Measurements from ENCODE around the gene TRIP6.
A peak's percentile ranks its signal among the peaks of the same experiment; 100 is the strongest.
"Not testable (repeated sequence)": the region's sequence is repeated elsewhere in the genome, so short reads cannot be mapped to it uniquely, and the experiment has no call there.

TRIP6 gene

GRCh38 chr7:100837099-100837836 lies 29.9 kb upstream of the TRIP6 start:
- peak; percentile 95 for DNase-seq

DNA sequence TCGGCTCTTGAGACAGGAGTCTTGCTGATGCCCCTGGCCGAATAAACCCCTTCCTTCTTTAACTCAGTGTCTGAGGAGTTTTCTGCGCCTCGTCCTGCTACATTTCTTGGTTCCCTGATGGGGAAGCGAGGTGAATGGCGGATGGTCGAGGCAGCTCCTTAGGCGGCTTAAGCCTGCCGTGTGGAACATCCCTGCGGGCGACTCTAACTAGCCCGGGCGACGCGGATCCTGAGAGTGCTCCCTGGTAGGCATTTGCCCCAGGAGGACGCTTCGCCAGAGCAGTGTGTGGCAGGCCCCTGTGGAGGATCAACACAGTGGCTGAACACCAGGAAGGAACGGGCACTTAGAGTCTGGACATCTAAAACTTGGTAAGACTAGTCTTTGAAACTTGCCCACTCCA lies 27.8 kb upstream of the TRIP6 start:
- DNase-seq: no peak

DNA sequence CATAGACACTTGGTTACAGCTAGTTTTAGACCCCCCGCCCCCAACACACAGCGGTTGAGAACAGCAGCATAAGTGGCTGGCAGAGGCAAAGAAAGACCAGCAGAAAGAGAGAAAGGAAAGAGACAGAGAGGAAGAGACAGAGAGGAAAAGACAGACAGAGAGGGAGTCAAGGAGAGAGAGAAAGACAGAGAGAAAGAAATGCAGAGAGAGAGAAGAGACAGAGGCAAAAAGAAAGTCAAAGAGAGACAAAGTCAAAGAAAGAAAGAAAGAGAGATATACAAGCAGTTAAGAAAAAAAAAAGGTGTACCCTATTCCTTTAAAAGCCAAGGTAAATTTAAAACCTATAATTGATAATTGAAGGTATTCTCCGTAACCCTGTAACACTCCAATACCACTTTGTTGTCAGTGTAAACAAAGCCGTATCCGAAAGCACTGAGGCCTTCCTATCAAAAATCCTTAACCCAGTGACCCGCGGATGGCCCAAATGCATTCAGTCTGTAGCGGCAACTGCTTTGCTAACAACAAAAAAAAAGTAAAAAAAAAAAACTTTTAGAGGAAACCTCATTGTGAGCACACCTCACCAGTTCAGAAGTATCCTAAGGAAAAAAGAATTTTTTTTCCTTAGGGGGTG lies 26.6 kb upstream of the TRIP6 start:
- no peak for DNase-seq

- no peak for DNase-seq
These were observed 19.8 kb upstream of the TRIP6 start for GRCh38 chr7:100847360-100847759.

DNA sequence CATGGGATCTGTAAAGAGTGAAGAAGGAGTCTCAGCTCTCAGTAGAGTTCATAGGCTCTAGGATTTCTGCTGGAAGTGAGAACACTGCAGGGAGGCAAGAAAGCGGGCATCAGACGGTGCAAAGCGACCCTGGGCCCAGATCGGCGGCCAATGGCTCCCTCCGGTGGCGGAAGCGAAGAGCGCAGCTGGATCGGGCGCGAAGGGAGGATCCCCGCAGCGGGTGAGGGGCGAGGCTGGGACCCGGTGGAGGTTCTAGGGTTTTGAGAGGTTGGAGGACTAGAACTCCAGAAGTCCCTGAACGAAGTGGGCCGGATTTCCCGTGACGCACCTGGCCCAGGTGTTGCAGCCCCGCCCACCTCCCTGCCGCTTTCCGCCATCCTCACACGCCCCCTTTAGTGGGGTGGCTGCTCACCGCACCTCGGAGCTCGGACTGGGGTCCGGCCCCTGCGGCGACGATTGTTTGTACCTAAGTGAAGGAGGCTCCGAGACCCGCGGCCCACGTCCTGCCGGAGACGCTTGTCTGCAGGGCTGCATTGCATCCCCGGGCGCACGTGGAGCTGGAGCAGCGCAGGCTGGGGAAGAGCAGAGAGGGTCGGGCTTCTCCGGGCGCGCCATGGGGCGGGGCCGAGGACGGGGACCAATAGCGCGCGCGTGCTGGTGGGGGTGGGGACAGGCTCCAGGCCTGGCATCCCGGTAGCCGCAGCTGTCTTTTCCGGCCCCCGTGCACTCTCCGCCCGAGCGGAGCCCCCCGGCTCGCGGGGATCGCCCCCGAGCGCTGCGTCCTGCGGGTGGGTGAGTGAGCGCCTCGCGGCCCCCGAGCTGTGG lies 14.9 kb upstream of the TRIP6 start, which contains the start of gene SLC12A9:
Gene SLC12A9, plus strand, starts transcription at position 666 of the 825 bp plus-strand sequence. CDS start 1,485 bp downstream, outside the sequence.
- peak; percentile 97 for DNase-seq

GRCh38 chr7:100854146-100854895 lies 12.9 kb upstream of the TRIP6 start:
- no peak for DNase-seq

- not testable (repeated sequence) for DNase-seq
These were observed 12.3 kb upstream of the TRIP6 start for GRCh38 chr7:100854899-100855298.

- no peak for DNase-seq
These were observed 11.7 kb upstream of the TRIP6 start for GRCh38 chr7:100855515-100855914.

- no peak for DNase-seq
These were observed 10.3 kb upstream of the TRIP6 start for GRCh38 chr7:100856871-100857282.

DNA sequence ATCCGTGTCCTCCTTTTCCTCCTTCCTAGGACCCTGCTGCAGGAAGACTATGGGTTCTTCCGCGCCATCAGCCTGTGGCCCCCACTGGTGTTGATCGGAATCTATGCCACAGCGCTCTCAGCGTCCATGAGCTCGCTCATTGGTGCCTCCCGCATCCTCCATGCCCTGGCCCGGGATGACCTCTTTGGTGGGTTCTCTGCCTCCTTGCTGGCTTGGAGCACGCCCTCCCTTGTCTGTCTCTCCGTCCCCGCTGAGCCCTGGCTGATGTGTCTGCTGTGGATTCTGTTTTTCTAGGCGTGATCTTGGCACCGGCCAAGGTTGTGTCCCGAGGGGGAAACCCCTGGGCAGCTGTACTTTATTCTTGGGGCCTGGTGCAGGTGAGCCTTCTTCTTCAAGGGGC lies 7.3 kb upstream of the TRIP6 start:
- DNase-seq: no peak

DNA sequence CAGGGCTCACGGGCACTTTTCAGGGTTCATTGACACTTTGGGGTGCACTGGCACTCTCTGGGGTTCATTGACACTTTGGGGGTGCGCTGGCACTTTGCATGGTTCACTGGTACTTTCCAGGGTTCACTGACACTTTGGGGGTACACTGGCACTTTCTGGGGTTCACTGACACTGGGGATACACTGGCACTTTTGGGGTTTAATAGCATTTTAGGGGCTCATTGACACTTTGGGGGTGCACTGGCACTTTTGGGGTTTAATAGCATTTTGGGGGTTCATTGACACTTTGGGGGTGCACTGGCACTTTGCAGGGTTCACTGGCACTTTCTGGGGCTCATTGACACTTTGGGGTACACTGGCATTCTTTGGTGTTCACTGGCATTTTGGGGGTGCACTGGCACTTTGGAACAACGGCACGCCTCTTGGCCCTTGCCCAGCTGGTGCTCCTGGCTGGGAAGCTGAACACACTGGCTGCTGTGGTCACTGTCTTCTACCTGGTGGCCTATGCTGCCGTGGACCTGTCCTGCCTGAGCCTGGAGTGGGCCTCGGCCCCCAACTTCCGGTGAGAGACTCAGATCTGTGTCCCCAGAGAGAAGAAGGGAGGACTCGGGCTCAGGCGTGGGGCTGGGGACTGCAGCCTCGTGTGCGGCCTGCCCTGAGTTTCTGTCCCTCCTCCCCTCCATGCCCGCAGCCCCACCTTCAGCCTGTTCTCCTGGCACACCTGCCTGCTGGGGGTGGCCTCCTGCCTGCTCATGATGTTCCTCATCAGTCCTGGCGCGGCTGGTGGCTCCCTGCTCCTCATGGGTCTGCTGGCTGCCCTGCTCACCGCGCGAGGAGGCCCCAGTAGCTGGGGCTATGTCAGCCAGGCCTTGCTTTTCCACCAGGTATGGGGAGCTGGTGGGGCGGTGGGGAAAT lies 6.2 kb upstream of the TRIP6 start:
- DNase-seq: no peak

- no peak for DNase-seq
These were observed 5.6 kb upstream of the TRIP6 start for GRCh38 chr7:100861616-100861985.

DNA sequence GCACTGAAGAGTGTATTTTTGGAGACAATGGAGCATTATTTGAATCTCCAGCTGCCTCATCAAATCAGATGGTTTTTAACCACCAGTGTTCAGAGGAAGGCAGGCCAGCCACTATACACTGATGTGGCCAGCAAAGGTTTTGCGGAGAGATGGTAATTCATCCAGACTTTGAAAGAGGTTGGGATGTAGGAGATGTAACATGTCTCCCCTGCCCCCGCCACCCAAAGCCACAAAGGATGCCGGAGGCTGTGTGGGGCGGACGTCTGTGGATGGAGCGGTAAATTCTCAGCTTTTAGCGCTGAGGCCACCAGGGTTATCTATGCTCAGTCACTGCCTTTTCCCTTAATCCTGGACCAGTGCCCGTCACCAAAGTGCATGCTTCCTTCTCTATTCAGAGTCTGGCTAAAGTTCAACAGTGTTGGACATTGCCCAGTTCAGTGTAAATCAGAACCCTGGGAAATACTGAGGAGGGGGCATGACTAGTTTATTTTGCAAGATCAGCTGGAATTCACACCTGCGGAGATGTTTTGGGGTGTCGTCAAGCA lies 3.7 kb upstream of the TRIP6 start:
- peak; percentile 78 for DNase-seq

GRCh38 chr7:100864263-100864845 lies 2.8 kb upstream of the TRIP6 start:
- no peak for DNase-seq

GRCh38 chr7:100865372-100865911 lies 1.7 kb upstream of the TRIP6 start:
- peak; percentile 62 for DNase-seq

DNA sequence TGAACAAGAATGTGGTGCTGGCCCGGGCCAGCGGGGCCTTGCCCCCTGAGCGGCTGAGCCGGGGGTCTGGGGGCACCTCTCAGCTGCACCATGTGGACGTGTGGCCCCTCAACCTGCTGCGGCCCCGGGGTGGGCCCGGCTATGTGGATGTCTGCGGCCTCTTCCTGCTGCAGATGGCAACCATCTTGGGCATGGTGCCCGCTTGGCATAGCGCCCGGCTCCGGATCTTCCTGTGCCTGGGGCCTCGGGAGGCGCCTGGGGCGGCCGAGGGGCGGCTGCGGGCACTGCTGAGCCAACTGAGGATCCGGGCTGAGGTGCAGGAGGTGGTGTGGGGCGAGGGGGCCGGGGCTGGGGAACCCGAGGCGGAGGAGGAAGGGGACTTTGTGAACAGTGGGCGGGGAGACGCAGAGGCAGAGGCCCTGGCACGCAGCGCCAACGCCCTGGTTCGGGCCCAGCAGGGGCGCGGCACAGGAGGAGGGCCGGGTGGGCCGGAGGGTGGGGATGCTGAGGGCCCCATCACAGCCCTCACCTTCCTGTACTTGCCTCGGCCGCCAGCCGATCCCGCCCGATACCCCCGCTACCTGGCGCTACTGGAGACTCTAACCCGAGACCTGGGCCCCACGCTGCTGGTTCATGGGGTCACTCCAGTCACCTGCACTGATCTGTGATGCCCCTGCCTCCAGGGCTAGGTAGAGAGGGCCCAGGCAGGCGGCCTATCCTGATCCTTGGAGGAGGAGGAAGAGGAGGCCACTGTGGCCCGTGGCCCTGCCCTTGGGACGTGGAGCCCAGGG lies 1.1 kb upstream of the TRIP6 start:
- peak; percentile 90 for DNase-seq

DNA sequence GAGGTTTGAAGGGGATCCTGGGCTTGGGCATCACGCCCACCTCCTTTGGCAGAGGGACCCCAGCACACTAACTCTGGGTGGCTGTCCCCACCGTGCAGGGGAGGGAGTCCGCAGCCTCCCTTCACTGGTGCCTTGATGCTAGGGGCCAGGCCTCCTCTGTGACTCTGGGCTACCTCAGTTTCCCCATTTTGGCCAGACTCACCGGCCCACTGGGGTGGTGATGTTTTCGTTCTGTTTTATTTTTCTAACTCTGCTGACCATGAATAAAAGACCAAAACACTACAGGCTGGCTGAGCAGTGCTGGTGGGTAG lies 503 bp upstream of the TRIP6 start:
- DNase-seq: no peak

- no peak for DNase-seq
These were observed 744 bp downstream of the TRIP6 start for GRCh38 chr7:100867776-100868485.

GRCh38 chr7:100873599-100874299 lies 6.6 kb downstream of the TRIP6 start:
- no peak for DNase-seq

All from hematopoietic multipotent progenitor cell treated with erythropoietin and hydrocortisone succinate and interleukin-3 and kit ligand, for 4 days (in vitro differentiated cells).